IMR-90 (cell line): ENCODE results near the gene ADAT1. TPM values are rescaled to one million over a fixed set of nuclear protein-coding genes. Genes with fewer than 3 reads are reported as not detected.

Experiments
- polyA plus RNA-seq, 3 experiments: library from polyadenylated mRNA; depleted of rRNA; stranded (reverse); fragments of >200 nt; gene quantifications; 2 replicates each; pipeline ENCODE4 v1.2.3, GENCODE V29; 2012; ENCODE audit warnings: low replicate concordance in 1 of 3
- total RNA-seq: library from RNA; depleted of rRNA; stranded (reverse); fragments of >200 nt; gene quantifications from 2 replicates; pipeline ENCODE4 v1.2.3, GENCODE V29; 2012; rRNA removed

Gene ADAT1
- total and polyA plus RNA-seq, 2 of the 4 experiments (the other 2 are of a cell fraction) = 22.7 to 52.9 TPM

Other genes starting within 250 kb of the ADAT1 start
- 15.6 and 32.5 TPM in 2 replicates for gene CFDP1, start 189.8 kb downstream of the ADAT1 start, total RNA-seq
- 36.2 and 38.7 TPM in 2 replicates for gene CFDP1, start 189.8 kb downstream of the ADAT1 start, polyA plus RNA-seq (2012; rRNA removed)
- 10.9 and 16.7 TPM in 2 replicates for gene TMEM170A, start 158.6 kb downstream of the ADAT1 start, total RNA-seq
- gene TMEM170A, start 158.6 kb downstream of the ADAT1 start, polyA plus RNA-seq (2012; rRNA removed) = 6.1 and 7.3 TPM in 2 replicates
- under 0.01 TPM in 2 replicates for gene CHST6, start 127.8 kb downstream of the ADAT1 start, total RNA-seq
- gene CHST6, start 127.8 kb downstream of the ADAT1 start, polyA plus RNA-seq (2012; rRNA removed) = 0.12 and 0.19 TPM in 2 replicates
- not detected in 2 replicates for gene CHST5, start 87.2 kb downstream of the ADAT1 start, total RNA-seq
- gene CHST5, start 87.2 kb downstream of the ADAT1 start, polyA plus RNA-seq (2012; rRNA removed) = not detected in 2 replicates
- gene TMEM231, start 67.0 kb downstream of the ADAT1 start, total RNA-seq = 7.5 and 10.6 TPM in 2 replicates
- 15.4 and 15.5 TPM in 2 replicates for gene TMEM231, start 67.0 kb downstream of the ADAT1 start, polyA plus RNA-seq (2012; rRNA removed)
- gene GABARAPL2, start 56.9 kb downstream of the ADAT1 start, total RNA-seq = 33.3 and 55.8 TPM in 2 replicates
- gene GABARAPL2, start 56.9 kb downstream of the ADAT1 start, polyA plus RNA-seq (2012; rRNA removed) = 64.5 and 65.9 TPM in 2 replicates
- gene KARS1, start 24.4 kb upstream of the ADAT1 start, total RNA-seq = 228 and 229 TPM in 2 replicates
- gene KARS1, start 24.4 kb upstream of the ADAT1 start, polyA plus RNA-seq (2012; rRNA removed) = 111 and 122 TPM in 2 replicates
- 15.4 and 25.6 TPM in 2 replicates for gene TERF2IP, start 24.5 kb upstream of the ADAT1 start, total RNA-seq
- gene TERF2IP, start 24.5 kb upstream of the ADAT1 start, polyA plus RNA-seq (2012; rRNA removed) = 32.5 and 35.2 TPM in 2 replicates
- not detected in 2 replicates for gene CPHXL2, start 53.7 kb upstream of the ADAT1 start, total RNA-seq
- not detected in 2 replicates for gene CPHXL2, start 53.7 kb upstream of the ADAT1 start, polyA plus RNA-seq (2012; rRNA removed)
- gene DUXB, start 78.2 kb upstream of the ADAT1 start, total RNA-seq = not detected in 2 replicates
- gene DUXB, start 78.2 kb upstream of the ADAT1 start, polyA plus RNA-seq (2012; rRNA removed) = not detected in 2 replicates
- not detected in 2 replicates for gene CPHXL, start 103.2 kb upstream of the ADAT1 start, total RNA-seq
- gene CPHXL, start 103.2 kb upstream of the ADAT1 start, polyA plus RNA-seq (2012; rRNA removed) = not detected in 2 replicates